HG03025 (cell line): Measurements from ENCODE around the gene PLEKHF1.
"Not testable (repeated sequence)": the region's sequence is repeated elsewhere in the genome, so short reads cannot be mapped to it uniquely, and the experiment has no call there.

ENCODE experiments used
- ATAC-seq: cut with Tn5 transposase; IDR thresholded peaks from one replicate; pipeline ENCODE4 v1.9.1; 2021; ENCODE audit warnings: mild to moderate bottlenecking, moderate library complexity; ENCODE audit not compliant: unreplicated experiment, low FRiP score

Gene PLEKHF1

GRCh38 chr19:29663861-29664752 is 1.2 kb upstream of the PLEKHF1 start:
- ATAC-seq, result no peak

- no peak for ATAC-seq
These were observed 477 bp upstream of the PLEKHF1 start for GRCh38 chr19:29664753-29665214.

GRCh38 chr19:29665826-29666577 is 741 bp downstream of the PLEKHF1 start:
- ATAC-seq, result no peak

GRCh38 chr19:29666578-29667386 is 1.5 kb downstream of the PLEKHF1 start:
- ATAC-seq, result no peak

- no peak for ATAC-seq
These were observed 2.1 kb downstream of the PLEKHF1 start for GRCh38 chr19:29667387-29667783.

- ATAC-seq, result no peak
These were observed 2.7 kb downstream of the PLEKHF1 start for GRCh38 chr19:29667901-29668341.

GRCh38 chr19:29668746-29669609 is 3.7 kb downstream of the PLEKHF1 start:
- no peak for ATAC-seq

- no peak for ATAC-seq
These were observed 5.0 kb downstream of the PLEKHF1 start for GRCh38 chr19:29670255-29670654.

GRCh38 chr19:29671026-29671392 is 5.7 kb downstream of the PLEKHF1 start:
- ATAC-seq, result not testable (repeated sequence)

- ATAC-seq, result peak; percentile 63
These were observed 6.3 kb downstream of the PLEKHF1 start for GRCh38 chr19:29671393-29672160.

- ATAC-seq, result no peak
These were observed 7.2 kb downstream of the PLEKHF1 start for GRCh38 chr19:29672319-29672932.

GRCh38 chr19:29672933-29673336 is 7.7 kb downstream of the PLEKHF1 start:
- no peak for ATAC-seq

- ATAC-seq, result no peak
These were observed 8.4 kb downstream of the PLEKHF1 start for GRCh38 chr19:29673451-29674371.

GRCh38 chr19:29674374-29675119 is 9.3 kb downstream of the PLEKHF1 start:
- ATAC-seq, result no peak

- ATAC-seq, result no peak
These were observed 9.9 kb downstream of the PLEKHF1 start for GRCh38 chr19:29675120-29675649.

GRCh38 chr19:29675650-29676186 is 10.5 kb downstream of the PLEKHF1 start:
- ATAC-seq, result no peak
